AG08395 (cell line): ENCODE data around the gene SLC46A2.

Source experiments
- DNase-seq: peaks from one replicate; pipeline ENCODE4 v3.0.0; 2012; ENCODE audit warnings: mixed read lengths, low spot score

SLC46A2 gene

GRCh38 chr9:112858625-112859147 lies 32.0 kb downstream of the SLC46A2 start:
- peak; percentile 38 for DNase-seq

- no peak for DNase-seq
These were observed 32.7 kb downstream of the SLC46A2 start for GRCh38 chr9:112858005-112858404.

- DNase-seq = no peak
These were observed 33.8 kb downstream of the SLC46A2 start for GRCh38 chr9:112856843-112857242.

- no peak for DNase-seq
These were observed 34.5 kb downstream of the SLC46A2 start for GRCh38 chr9:112856200-112856599.

GRCh38 chr9:112854657-112855056 lies 36.0 kb downstream of the SLC46A2 start:
- no peak for DNase-seq

- no peak for DNase-seq
These were observed 36.6 kb downstream of the SLC46A2 start for GRCh38 chr9:112853882-112854585.

- no peak for DNase-seq
These were observed 37.8 kb downstream of the SLC46A2 start for GRCh38 chr9:112852741-112853504.

GRCh38 chr9:112850840-112851239 lies 39.8 kb downstream of the SLC46A2 start:
- DNase-seq = no peak

- DNase-seq = no peak
These were observed 41.2 kb downstream of the SLC46A2 start for GRCh38 chr9:112849363-112849922.

GRCh38 chr9:112848316-112849151 lies 42.1 kb downstream of the SLC46A2 start:
- no peak for DNase-seq

GRCh38 chr9:112846528-112847488 lies 43.9 kb downstream of the SLC46A2 start:
- peak; percentile 44 for DNase-seq

- DNase-seq = peak; percentile 90
These were observed 45.7 kb downstream of the SLC46A2 start for GRCh38 chr9:112844771-112845542.

- DNase-seq = no peak
These were observed 48.1 kb downstream of the SLC46A2 start for GRCh38 chr9:112842555-112842954.

GRCh38 chr9:112841261-112841660 lies 49.4 kb downstream of the SLC46A2 start:
- DNase-seq = no peak

GRCh38 chr9:112839331-112839730 lies 51.3 kb downstream of the SLC46A2 start:
- DNase-seq = no peak

GRCh38 chr9:112838342-112838741 lies 52.3 kb downstream of the SLC46A2 start:
- DNase-seq = no peak

- DNase-seq = no peak
These were observed 54.3 kb downstream of the SLC46A2 start for GRCh38 chr9:112836394-112836793.

- no peak for DNase-seq
These were observed 57.6 kb downstream of the SLC46A2 start for GRCh38 chr9:112833081-112833480.

GRCh38 chr9:112831969-112832368 lies 58.7 kb downstream of the SLC46A2 start:
- no peak for DNase-seq

- DNase-seq = peak; percentile 47
These were observed 59.3 kb downstream of the SLC46A2 start for GRCh38 chr9:112831281-112831851.
